ENCODE data around the gene CHN1.

The CHN1 gene

GRCh38 chr2:175009917-175010621, 4.9 kb upstream of the CHN1 start:
- no peak for DNase-seq

- DNase-seq = no peak
Measured at GRCh38 chr2:175008801-175009495, 3.8 kb upstream of the CHN1 start.

- DNase-seq = no peak
Measured at GRCh38 chr2:175008009-175008408, 2.8 kb upstream of the CHN1 start.

GRCh38 chr2:175007510-175007909, 2.3 kb upstream of the CHN1 start:
- DNase-seq = no peak

GRCh38 chr2:175006281-175006680, 1.1 kb upstream of the CHN1 start:
- DNase-seq = no peak

GRCh38 chr2:175005733-175006264, 618 bp upstream of the CHN1 start:
- no peak for DNase-seq

GRCh38 chr2:175004730-175004979, 526 bp downstream of the CHN1 start:
- DNase-seq = no peak

GRCh38 chr2:175003875-175004729, 1.1 kb downstream of the CHN1 start:
- DNase-seq = no peak

GRCh38 chr2:175002547-175003274, 2.5 kb downstream of the CHN1 start:
- DNase-seq = no peak

GRCh38 chr2:175001566-175001965, 3.6 kb downstream of the CHN1 start:
- DNase-seq = no peak

GRCh38 chr2:174997110-174997509, 8.1 kb downstream of the CHN1 start:
- DNase-seq = no peak

- no peak for DNase-seq
Measured at GRCh38 chr2:174996622-174997021, 8.6 kb downstream of the CHN1 start.

- no peak for DNase-seq
Measured at GRCh38 chr2:174994381-174994780, 10.8 kb downstream of the CHN1 start.

GRCh38 chr2:174992886-174993285, 12.3 kb downstream of the CHN1 start:
- DNase-seq = no peak

GRCh38 chr2:174985614-174986013, 19.6 kb downstream of the CHN1 start:
- DNase-seq = no peak

- no peak for DNase-seq
Measured at GRCh38 chr2:174984561-174984960, 20.6 kb downstream of the CHN1 start.

GRCh38 chr2:174981331-174981730, 23.9 kb downstream of the CHN1 start:
- no peak for DNase-seq

GRCh38 chr2:174979996-174980395, 25.2 kb downstream of the CHN1 start:
- DNase-seq = no peak

GRCh38 chr2:174977364-174977763, 27.8 kb downstream of the CHN1 start:
- no peak for DNase-seq

GRCh38 chr2:174974131-174974530, 31.1 kb downstream of the CHN1 start:
- no peak for DNase-seq

GRCh38 chr2:174972924-174973323, 32.3 kb downstream of the CHN1 start:
- no peak for DNase-seq

GRCh38 chr2:174971868-174972781, 33.1 kb downstream of the CHN1 start:
- no peak for DNase-seq

Data from GOT3 (cell line).